NCI-H748 treated with DMSO at 0.1 percent for 48 hours (cell line): Measurements from ENCODE around the gene KRTAP27-1.

Source experiments
- DNase-seq: peaks from one replicate; lab custom pipeline; 2025; lab: John Stamatoyannopoulos, UW

The KRTAP27-1 gene

GRCh38 chr21:30289215-30289614, 48.3 kb downstream of the KRTAP27-1 start, which contains the start of gene KRTAP25-1:
KRTAP25-1 (minus strand) TSS chr21:30289514; CDS start chr21:30289490, 24 bp downstream.
- no peak for DNase-seq
